Fibroblast of pulmonary artery (primary cell): ENCODE measurements around the gene ZNF425.

Experiments used
- DNase-seq: peaks from one replicate; pipeline ENCODE4 v3.0.0-alpha.2; 2010; ENCODE audit warnings: low read depth
- H3K4me3 ChIP-seq: replicated peaks from 2 replicates; pipeline ENCODE4 v1.5.1; 2011; ENCODE audit warnings: low read depth, mild to moderate bottlenecking, control low read depth, low read length, moderate library complexity
- CTCF ChIP-seq: IDR thresholded peaks from 2 replicates; pipeline ENCODE4 v1.5.1; 2011; ENCODE audit warnings: mild to moderate bottlenecking, control low read depth, low read length, inconsistent platforms; ENCODE audit errors: missing control alignments

Gene ZNF425

GRCh38 chr7:149161241-149161848, 35.2 kb upstream of the ZNF425 start:
- no peak overlapping the region for H3K4me3 ChIP-seq
- no peak for TF ChIP-seq CTCF
- peak; percentile 14 for DNase-seq

DNA sequence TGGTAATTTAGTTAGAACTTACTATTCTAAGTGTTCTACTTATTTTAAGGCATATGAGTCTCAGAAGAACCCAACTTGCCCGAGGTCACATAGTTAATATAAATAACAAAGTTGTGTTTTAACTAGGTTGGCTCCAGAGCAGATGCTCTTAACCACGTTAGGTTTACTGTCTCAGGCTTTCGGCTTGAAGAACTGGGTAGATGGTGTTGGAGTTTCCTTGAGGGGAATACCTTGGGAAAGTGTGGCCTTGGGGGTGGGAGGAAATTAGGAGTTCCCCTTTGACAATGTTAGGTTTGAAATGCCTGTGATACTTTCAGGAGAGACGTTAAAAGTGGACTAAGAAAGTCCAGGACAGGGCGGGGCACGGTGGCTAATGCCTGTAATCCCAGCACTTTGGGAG, 30.8 kb upstream of the ZNF425 start:
- no peak overlapping the region for H3K4me3 ChIP-seq

GRCh38 chr7:149154056-149154455, 27.9 kb upstream of the ZNF425 start:
- no peak for TF ChIP-seq CTCF
- no peak for DNase-seq
- H3K4me3 ChIP-seq = no peak overlapping the region

More for the DNA sequence above, 30.8 kb upstream of the ZNF425 start:
- DNase-seq = no peak
- no peak for TF ChIP-seq CTCF

DNA sequence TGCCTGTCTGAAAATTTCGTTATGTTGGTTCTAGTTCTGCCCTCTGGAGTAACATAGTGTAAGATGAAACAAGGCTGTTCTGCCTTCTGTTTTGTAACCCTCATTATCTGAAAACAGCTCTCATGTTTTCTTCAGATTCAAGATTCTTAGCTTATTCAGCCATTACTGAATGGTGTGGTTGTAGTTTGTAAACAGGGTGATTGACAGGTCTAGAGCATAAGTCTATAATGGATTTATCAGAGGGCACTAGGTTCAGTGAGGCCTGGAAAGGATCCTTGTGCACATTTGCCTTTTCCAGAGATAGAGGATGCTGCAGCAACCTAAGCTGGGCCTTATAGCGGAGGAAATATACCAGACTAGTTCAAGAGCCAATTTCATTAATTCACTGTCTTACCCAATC, 27.2 kb upstream of the ZNF425 start:
- no peak for DNase-seq
- no peak overlapping the region for H3K4me3 ChIP-seq
- TF ChIP-seq CTCF = no peak

GRCh38 chr7:149150981-149151380, 24.9 kb upstream of the ZNF425 start:
- H3K4me3 ChIP-seq = no peak overlapping the region
- no peak for TF ChIP-seq CTCF
- DNase-seq = no peak

GRCh38 chr7:149147752-149148653, 21.9 kb upstream of the ZNF425 start:
- DNase-seq = peak; percentile 48
- H3K4me3 ChIP-seq = peak overlapping the region; percentile 78
- TF ChIP-seq CTCF = no peak
